Small intestine (tissue), 7 donors: Measurements from ENCODE around the gene FBN1. TPM values are rescaled to one million over a fixed set of nuclear protein-coding genes. Genes with fewer than 3 reads are reported as not detected.

Experiments
- DNase-seq, 2 donors: peaks; one replicate each; pipeline versions ENCODE4 v3.0.0 to v3.0.0-alpha.2; 2013
- FAIRE-seq: peaks from 2 replicates; lab custom pipeline; 2012; peaks lifted over from hg19 to GRCh38; lab: Jason Lieb, UNC
- H3K27ac ChIP-seq, 3 donors: one replicate each; pipeline ENCODE4 v1.5.1; 2013; ENCODE audit warnings: low read length in 2 of 3, mild to moderate bottlenecking in 2 of 3, control low read depth in 1 of 3, inconsistent platforms in 1 of 3, low read depth in 1 of 3, moderate library complexity in 1 of 3
- H3K27me3 ChIP-seq, 3 donors: one replicate each; pipeline ENCODE4 v1.6.1; 2013; ENCODE audit warnings: low read length in 3 of 3, inconsistent platforms in 1 of 3; ENCODE audit not compliant: control insufficient read depth in 3 of 3, insufficient read depth in 3 of 3
- H3K36me3 ChIP-seq, 3 donors: one replicate each; pipeline ENCODE4 v1.6.1; 2013; ENCODE audit warnings: low read length in 3 of 3, inconsistent platforms in 1 of 3, low read depth in 1 of 3, mild to moderate bottlenecking in 1 of 3, moderate library complexity in 1 of 3; ENCODE audit not compliant: control insufficient read depth in 3 of 3, insufficient read depth in 2 of 3
- H3K4me1 ChIP-seq, 3 donors: one replicate each; pipeline ENCODE4 v1.6.1; 2013; ENCODE audit warnings: low read length in 2 of 3, inconsistent platforms in 1 of 3, low read depth in 1 of 3, mild to moderate bottlenecking in 1 of 3, moderate library complexity in 1 of 3; ENCODE audit not compliant: control insufficient read depth in 3 of 3, insufficient read depth in 2 of 3
- H3K4me3 ChIP-seq, 3 donors: one replicate each; pipeline ENCODE4 v1.5.1; 2013; ENCODE audit warnings: low read length in 3 of 3, control low read depth in 1 of 3, inconsistent platforms in 1 of 3, low read depth in 1 of 3, mild to moderate bottlenecking in 1 of 3, moderate library complexity in 1 of 3
- H3K9me3 ChIP-seq, 2 donors: one replicate each; pipeline ENCODE4 v1.6.1; 2013; ENCODE audit warnings: low read depth in 1 of 2, low read length in 1 of 2; ENCODE audit not compliant: control insufficient read depth in 2 of 2, insufficient read depth in 1 of 2
- WGBS, 3 donors: extraction: QIAGEN DNeasy Blood & Tissue Kit; methylation state at CpG; one replicate each; pipeline ENCODE4 v1.1.7; 2013; 5-methylcytosine and 5-hydroxymethylcytosine counted together
- polyA plus RNA-seq, 4 donors: library from polyadenylated mRNA; stranded (reverse) in 3 of 4; unstranded in 1 of 4; fragments of 200-250 nt in 3 of 4; fragments of 120-200 nt in 1 of 4; gene quantifications; one replicate each; pipeline versions ENCODE4 v1.2.1 to v1.2.3, GENCODE V29; 2013
- donor health status: healthy with polysubstance abuse.
- donor health status: control.
- donor health status: control.
- donor health status: Bipolar disorder and iron deficiency.
- donor health status: healthy.

FBN1 gene
- polyA plus RNA-seq, 4 donors = 1.1 to 33.9 (median 11.3) TPM

GRCh38 chr15:48413304-48413703 is 232.2 kb downstream of the FBN1 start:
- Histone ChIP-seq H3K27me3 (no peaks in the 10 kb centered on the region), H3K4me1 (no peaks in the 10 kb centered on the region), H3K27ac (no peak overlapping the region), H3K4me3 (no peak overlapping the region), H3K36me3 (peaks cover 0 to 8% (median 0%) of the 10 kb centered on the region in 3 donors), H3K9me3 (no peaks in the 10 kb centered on the region)
- DNase-seq (no peak), FAIRE-seq (no peak)
- WGBS, 3 donors = 66 to 74% (median 72%) methylated on average over 6 of the region's 6 CpGs

GRCh38 chr15:48411971-48412591 is 233.4 kb downstream of the FBN1 start:
- H3K4me1 ChIP-seq = no peaks in the 10 kb centered on the region
- 70 to 77% (median 72%) methylated on average over 6 of the region's 6 CpGs for WGBS, 3 donors
- H3K36me3 ChIP-seq = peaks cover 0 to 8% (median 0%) of the 10 kb centered on the region in 3 donors
- FAIRE-seq = no peak
- no peak overlapping the region for H3K27ac ChIP-seq
- DNase-seq = no peak
- H3K9me3 ChIP-seq = no peaks in the 10 kb centered on the region
- no peak overlapping the region for H3K4me3 ChIP-seq
- H3K27me3 ChIP-seq = no peaks in the 10 kb centered on the region

- DNase-seq (no peak), FAIRE-seq (no peak)
- no peaks in the 10 kb centered on the region for H3K36me3 ChIP-seq
- no peak overlapping the region for H3K27ac ChIP-seq
- WGBS, 3 donors = 81 to 91% (median 87%) methylated on average over 2 of the region's 2 CpGs
- no peaks in the 10 kb centered on the region for H3K27me3 ChIP-seq
- no peaks in the 10 kb centered on the region for H3K4me1 ChIP-seq
- H3K9me3 ChIP-seq = no peaks in the 10 kb centered on the region
- no peak overlapping the region for H3K4me3 ChIP-seq
Measured at GRCh38 chr15:48409623-48410022, 235.9 kb downstream of the FBN1 start.

DNA sequence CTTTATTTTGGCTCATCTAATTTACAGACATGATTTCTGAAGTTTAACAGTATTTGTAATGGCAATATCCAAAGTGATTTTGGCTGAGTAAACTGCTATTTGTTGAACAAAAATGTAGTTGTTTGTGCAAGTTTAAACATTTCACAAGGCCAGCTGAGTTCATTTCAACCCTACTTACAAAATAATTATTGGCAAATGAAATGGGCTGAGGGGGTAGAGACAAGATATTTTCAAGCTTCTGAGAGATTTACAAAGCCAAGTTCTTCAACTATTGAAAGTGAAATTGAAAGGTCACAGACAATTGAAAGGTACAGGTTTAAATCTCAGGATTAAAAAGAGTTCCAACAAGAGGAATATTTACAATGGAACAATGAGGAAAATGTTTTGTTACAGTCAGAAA is 237.2 kb downstream of the FBN1 start:
- Histone ChIP-seq H3K4me3 (no peak overlapping the region), H3K27me3 (no peaks in the 10 kb centered on the region), H3K4me1 (no peaks in the 10 kb centered on the region), H3K9me3 (no peaks in the 10 kb centered on the region), H3K36me3 (no peaks in the 10 kb centered on the region), H3K27ac (no peak overlapping the region)
- DNase-seq = no peak
- no peak for FAIRE-seq

DNA sequence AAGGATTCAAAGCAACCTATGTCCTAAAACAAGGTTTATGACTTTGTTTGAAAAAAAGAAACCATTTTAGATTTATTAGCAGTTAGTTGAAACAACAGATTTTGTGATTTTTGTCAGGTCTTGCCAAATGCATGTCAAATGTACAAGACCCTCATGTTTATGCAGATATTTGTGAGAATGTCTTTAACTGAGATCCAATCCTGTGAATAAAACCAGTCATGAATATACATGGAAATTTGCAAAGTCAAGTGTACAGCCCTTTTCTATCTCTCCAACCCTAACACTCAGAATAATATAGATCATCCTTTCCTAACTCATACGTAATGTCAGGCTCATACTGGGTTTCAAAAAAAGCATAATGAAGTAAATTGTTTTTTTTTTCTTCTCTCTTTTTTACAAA is 237.9 kb downstream of the FBN1 start:
- no peaks in the 10 kb centered on the region for H3K36me3 ChIP-seq
- DNase-seq (no peak), FAIRE-seq (no peak)
- no peaks in the 10 kb centered on the region for H3K27me3 ChIP-seq
- no peak overlapping the region for H3K27ac ChIP-seq
- H3K9me3 ChIP-seq = no peaks in the 10 kb centered on the region
- WGBS, 3 donors = 79 to 93% (median 90%) methylated on average over 1 of the region's 1 CpG
- no peak overlapping the region for H3K4me3 ChIP-seq
- no peaks in the 10 kb centered on the region for H3K4me1 ChIP-seq

- Histone ChIP-seq H3K9me3 (no peaks in the 10 kb centered on the region), H3K36me3 (no peaks in the 10 kb centered on the region), H3K27ac (no peak overlapping the region), H3K27me3 (no peaks in the 10 kb centered on the region), H3K4me3 (no peak overlapping the region), H3K4me1 (no peaks in the 10 kb centered on the region)
- no peak for DNase-seq
- WGBS, 3 donors = 66 to 81% (median 71%) methylated on average over 1 of the region's 1 CpG
- no peak for FAIRE-seq
Measured at GRCh38 chr15:48406911-48407310, 238.6 kb downstream of the FBN1 start.

DNA sequence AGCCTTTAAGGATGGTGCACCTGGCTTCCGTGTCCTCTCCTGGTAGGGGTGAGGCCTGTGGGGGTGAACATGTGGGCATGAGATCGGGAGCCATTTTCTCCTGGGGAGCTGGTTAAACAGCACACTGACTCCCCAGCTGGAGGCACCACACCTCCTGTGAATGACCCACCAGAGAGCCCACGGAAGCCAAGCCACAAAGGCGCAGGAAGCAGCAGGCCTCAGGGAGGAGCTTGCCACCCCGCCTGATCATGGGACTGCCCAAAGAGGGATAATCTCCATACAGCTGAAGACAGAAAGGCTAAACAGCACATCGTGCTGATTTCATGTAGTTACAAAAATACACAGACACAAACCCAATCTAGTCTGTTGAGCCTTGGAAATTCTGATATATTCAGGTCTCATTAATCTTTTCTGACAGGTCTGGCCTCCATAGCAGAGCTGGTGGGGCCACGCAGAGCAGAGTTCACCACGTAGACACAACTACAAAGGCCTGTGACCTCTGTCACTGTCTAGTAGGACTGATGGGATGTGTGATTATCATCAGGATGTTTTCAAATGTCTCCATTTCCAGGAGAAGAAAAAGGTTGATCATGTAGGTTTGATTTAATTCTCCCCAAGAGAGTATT is 239.1 kb downstream of the FBN1 start:
- no peaks in the 10 kb centered on the region for H3K27me3 ChIP-seq
- DNase-seq = no peak
- no peak overlapping the region for H3K4me3 ChIP-seq
- 73 to 81% (median 79%) methylated on average over 8 of the region's 8 CpGs for WGBS, 3 donors
- H3K27ac ChIP-seq = no peak overlapping the region
- no peak for FAIRE-seq
- H3K9me3 ChIP-seq = no peaks in the 10 kb centered on the region
- H3K4me1 ChIP-seq = no peaks in the 10 kb centered on the region
- H3K36me3 ChIP-seq = no peaks in the 10 kb centered on the region

DNA sequence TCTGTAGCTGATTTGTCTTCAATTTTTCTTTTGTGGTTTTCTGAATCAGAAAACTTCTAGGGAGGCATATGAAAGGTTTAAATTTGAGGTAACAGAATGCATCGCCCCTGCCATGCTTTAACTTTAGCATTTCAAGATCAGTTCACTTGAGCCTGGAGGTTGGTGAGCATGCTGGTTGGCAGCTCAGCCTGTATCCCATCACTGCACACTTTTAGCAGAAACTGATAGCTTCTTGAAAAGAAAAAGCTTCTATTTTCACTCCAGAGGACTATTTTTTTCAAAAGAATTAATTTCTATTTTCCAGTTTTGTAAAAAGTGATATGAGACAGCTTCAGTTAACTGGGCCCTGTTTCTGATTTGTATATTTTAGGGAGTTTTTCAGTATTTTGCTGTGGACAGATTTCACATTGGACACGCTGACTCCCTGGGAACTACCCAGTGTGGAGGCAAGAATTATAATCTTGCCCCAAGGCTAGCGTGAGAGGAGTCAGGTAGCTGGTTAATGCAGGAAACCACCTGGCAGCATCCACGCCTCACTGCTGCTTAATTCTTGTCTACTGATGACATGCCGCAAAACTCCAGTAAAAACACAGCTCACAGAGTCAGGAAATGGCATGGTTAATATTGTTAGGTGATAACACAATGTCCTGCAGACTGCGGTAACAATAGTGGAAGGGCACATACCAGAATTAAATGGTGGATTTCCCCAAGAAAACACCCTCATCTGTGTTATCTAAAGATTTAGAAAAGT is 242.9 kb downstream of the FBN1 start:
- FAIRE-seq = no peak
- Histone ChIP-seq H3K36me3 (no peaks in the 10 kb centered on the region), H3K9me3 (no peaks in the 10 kb centered on the region), H3K27me3 (no peaks in the 10 kb centered on the region), H3K4me1 (peaks cover 0 to 3% (median 0%) of the 10 kb centered on the region in 3 donors), H3K4me3 (no peak overlapping the region), H3K27ac (no peak overlapping the region)
- WGBS, 3 donors = 81 to 83% (median 83%) methylated on average over 6 of the region's 6 CpGs
- DNase-seq = no peak
